HEK293 (cell line): ENCODE results near the gene SPNS1.
A peak's percentile ranks its signal among the peaks of the same experiment; 100 is the strongest.

Experiments used
- CTCF ChIA-PET: fragments of 350-600 bp; formaldehyde crosslinking; extraction: SDS; loops from one replicate; lab custom pipeline; 2021; ENCODE audit warnings: antibody characterized with exemption; lab: Yijun Ruan, JAX
- POLR2A ChIA-PET: fragments of 300-600 bp; formaldehyde crosslinking; extraction: SDS; loops from one replicate; lab custom pipeline; 2020; ENCODE audit warnings: antibody characterized with exemption, inconsistent platforms; lab: Yijun Ruan, JAX
- H3K27ac ChIP-seq: fragments of 200-500 bp; sonication (Bioruptor generic); 2 replicates; pipeline ENCODE4 v1.5.1; 2014; ENCODE audit warnings: low read depth, low read length, control low read depth, inconsistent platforms; ENCODE audit errors: extremely low read depth
- H3K36me3 ChIP-seq, 2 experiments: fragments of 200-500 bp in 1 of 2; sonication (Bioruptor generic) in 1 of 2; 1 replicate in 1 of 2; 2 replicates in 1 of 2; pipeline ENCODE4 v1.5.1; 2014 to 2017; ENCODE audit warnings: inconsistent platforms in 2 of 2, low read length in 2 of 2; ENCODE audit not compliant: control insufficient read depth in 2 of 2, insufficient read depth in 1 of 2
- H3K4me1 ChIP-seq: fragments of 200-500 bp; sonication (Bioruptor generic); 2 replicates; pipeline ENCODE4 v1.5.1; 2014; ENCODE audit warnings: mild to moderate bottlenecking, low read length, inconsistent platforms; ENCODE audit not compliant: control insufficient read depth, insufficient read depth
- H3K4me3 ChIP-seq: 2 replicates; pipeline ENCODE4 v1.5.1; 2011; ENCODE audit warnings: low read depth, mild to moderate bottlenecking, control low read depth, low read length, moderate library complexity
- H3K9me3 ChIP-seq: fragments of 200-500 bp; sonication (Bioruptor generic); 2 replicates; pipeline ENCODE4 v1.5.1; 2014; ENCODE audit warnings: low read depth, low read length, inconsistent platforms; ENCODE audit not compliant: control insufficient read depth, insufficient read depth
- GFI1B ChIP-seq: fragments of 450-650 bp; formaldehyde crosslinking; IDR thresholded peaks from 2 replicates; pipeline ENCODE4 v1.5.1; 2016; ENCODE audit warnings: missing biosample characterization, missing genetic modification characterization
- PRDM1 ChIP-seq: fragments of 450-650 bp; formaldehyde crosslinking; IDR thresholded peaks from 2 replicates; pipeline ENCODE4; 2016; ENCODE audit warnings: missing biosample characterization, missing genetic modification characterization
- PRDM4 ChIP-seq: fragments of 450-650 bp; formaldehyde crosslinking; IDR thresholded peaks from 2 replicates; pipeline ENCODE4 v1.5.1; 2017; ENCODE audit warnings: missing biosample characterization, missing genetic modification characterization
- SCRT2 ChIP-seq: fragments of 450-650 bp; formaldehyde crosslinking; IDR thresholded peaks from 2 replicates; pipeline ENCODE4 v1.5.1; 2016; ENCODE audit warnings: missing biosample characterization, missing genetic modification characterization
- YY1 ChIP-seq: fragments of 450-650 bp; formaldehyde crosslinking; IDR thresholded peaks from 2 replicates; pipeline ENCODE4 v1.5.1; 2018; ENCODE audit warnings: missing biosample characterization, missing genetic modification characterization
- ZBTB17 ChIP-seq: fragments of 450-650 bp; formaldehyde crosslinking; IDR thresholded peaks from 2 replicates; pipeline ENCODE4 v1.5.1; 2016; ENCODE audit warnings: missing biosample characterization, missing genetic modification characterization
- ZBTB7A ChIP-seq: fragments of 450-650 bp; formaldehyde crosslinking; IDR thresholded peaks from 2 replicates; pipeline ENCODE4 v1.5.1; 2016; ENCODE audit warnings: low read depth, missing biosample characterization, missing genetic modification characterization
- ZFP69B ChIP-seq: fragments of 450-650 bp; formaldehyde crosslinking; IDR thresholded peaks from 2 replicates; pipeline ENCODE4 v1.5.1; 2016; ENCODE audit warnings: missing biosample characterization, missing genetic modification characterization
- ZNF114 ChIP-seq: fragments of 450-650 bp; formaldehyde crosslinking; IDR thresholded peaks from 2 replicates; pipeline ENCODE4 v1.5.0; 2017; ENCODE audit warnings: missing biosample characterization, missing genetic modification characterization
- ZNF140 ChIP-seq: fragments of 450-650 bp; formaldehyde crosslinking; IDR thresholded peaks from 2 replicates; pipeline ENCODE4 v1.5.1; 2016; ENCODE audit warnings: missing biosample characterization, missing genetic modification characterization
- ZNF175 ChIP-seq: fragments of 450-650 bp; formaldehyde crosslinking; IDR thresholded peaks from 2 replicates; pipeline ENCODE4 v1.5.1; 2016; ENCODE audit warnings: missing biosample characterization, missing genetic modification characterization
- ZNF221 ChIP-seq: fragments of 450-650 bp; formaldehyde crosslinking; IDR thresholded peaks from 2 replicates; pipeline ENCODE4 v1.5.1; 2017; ENCODE audit warnings: missing biosample characterization, missing genetic modification characterization, borderline replicate concordance
- ZNF239 ChIP-seq: fragments of 450-650 bp; formaldehyde crosslinking; IDR thresholded peaks from 2 replicates; pipeline ENCODE4 v1.5.1; 2016; ENCODE audit warnings: missing biosample characterization, missing genetic modification characterization
- ZNF366 ChIP-seq: fragments of 450-650 bp; formaldehyde crosslinking; conservative IDR thresholded peaks from 2 replicates; pipeline ENCODE4 v1.5.1; 2016; ENCODE audit warnings: missing biosample characterization, missing genetic modification characterization
- ZNF37A ChIP-seq: fragments of 450-650 bp; IDR thresholded peaks from 2 replicates; pipeline ENCODE4 v1.5.1; 2018; ENCODE audit warnings: missing biosample characterization, missing genetic modification characterization
- ZNF555 ChIP-seq: fragments of 450-650 bp; formaldehyde crosslinking; conservative IDR thresholded peaks from 2 replicates; pipeline ENCODE4 v1.5.1; 2017; ENCODE audit warnings: missing biosample characterization, mild to moderate bottlenecking, missing genetic modification characterization, inconsistent platforms
- ZNF561 ChIP-seq: fragments of 450-650 bp; IDR thresholded peaks from 2 replicates; pipeline ENCODE4 v1.5.1; 2018; ENCODE audit warnings: missing biosample characterization, missing genetic modification characterization, borderline replicate concordance
- ZNF596 ChIP-seq: fragments of 450-650 bp; IDR thresholded peaks from 2 replicates; pipeline ENCODE4 v1.5.0; 2018; ENCODE audit warnings: missing biosample characterization, mild to moderate bottlenecking, missing genetic modification characterization, moderate library complexity
- ZNF701 ChIP-seq: fragments of 450-650 bp; formaldehyde crosslinking; IDR thresholded peaks from 2 replicates; pipeline ENCODE4 v1.5.1; 2016; ENCODE audit warnings: missing biosample characterization, missing genetic modification characterization
- ZNF768 ChIP-seq: fragments of 450-650 bp; formaldehyde crosslinking; IDR thresholded peaks from 2 replicates; pipeline ENCODE4 v1.5.1; 2018; ENCODE audit warnings: missing biosample characterization, mild to moderate bottlenecking, missing genetic modification characterization
- ZNF785 ChIP-seq: fragments of 450-650 bp; formaldehyde crosslinking; IDR thresholded peaks from 2 replicates; pipeline ENCODE4 v1.5.1; 2016; ENCODE audit warnings: missing biosample characterization, missing genetic modification characterization
- ZSCAN30 ChIP-seq: fragments of 450-650 bp; IDR thresholded peaks from 2 replicates; pipeline ENCODE4 v1.5.1; 2018; ENCODE audit warnings: missing biosample characterization, mild to moderate bottlenecking, missing genetic modification characterization, moderate library complexity
- ZXDB ChIP-seq: fragments of 450-650 bp; formaldehyde crosslinking; IDR thresholded peaks from 2 replicates; pipeline ENCODE4 v1.5.1; 2016; ENCODE audit warnings: missing biosample characterization, missing genetic modification characterization
- TF ChIP-seq, protein P1 (sequence below): fragments of 450-650 bp; formaldehyde crosslinking; IDR thresholded peaks from 2 replicates; pipeline ENCODE4 v1.5.1; 2016; ENCODE audit warnings: missing biosample characterization, missing genetic modification characterization, low read depth

Gene SPNS1

GRCh38 chr16:28991687-28992086, 17.1 kb downstream of the SPNS1 start:
- Histone ChIP-seq H3K36me3 (peaks cover 0 to 8% of the 10 kb centered on the region in 2 experiments; a peak in 2 of 3 replicates), H3K4me1 (no peaks in the 10 kb centered on the region), H3K9me3 (no peaks in the 10 kb centered on the region), H3K4me3 (no peak overlapping the region), H3K27ac (no peak overlapping the region)
- TF ChIP-seq ZFP69B (tag by site-specific recombination) (no peak), ZNF114 (tag by site-specific recombination) (no peak), YY1 (tag by site-specific recombination) (no peak), ZNF175 (tag by site-specific recombination) (no peak), ZBTB17 (tag by site-specific recombination) (no peak), ZBTB7A (no peak), ZXDB (tag by site-specific recombination) (no peak), ZSCAN30 (tag by site-specific recombination) (no peak), ZNF239 (tag by site-specific recombination) (no peak), ZNF561 (tag by site-specific recombination) (no peak)
- ChIA-PET POLR2A (no interaction called here), CTCF (interaction anchor here (0.6 to 0.9 kb wide), 2 partner anchors 14 to 34 kb away, joined by 3 to 6 read pairs; no protein-coding TSS in a partner anchor)

DNA sequence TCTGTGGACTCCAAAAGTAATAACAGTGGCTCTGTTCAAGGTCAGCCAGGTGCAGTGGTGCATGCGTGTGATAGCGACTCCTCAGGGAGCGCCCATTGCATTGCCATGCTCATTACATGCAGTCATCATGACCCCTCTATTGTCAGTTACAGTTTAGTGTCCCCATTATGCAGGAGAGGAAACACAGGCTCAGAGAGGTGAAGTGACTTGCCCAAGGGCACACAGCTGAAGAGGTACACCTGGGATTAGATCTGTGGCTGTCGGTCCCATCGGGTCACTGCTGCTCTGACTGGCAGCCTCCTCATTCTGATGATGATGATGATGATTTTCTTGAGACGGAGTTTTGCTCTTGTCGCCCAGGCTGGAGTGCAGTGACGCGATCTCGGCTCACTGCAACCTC, 17.9 kb downstream of the SPNS1 start:
- POLR2A ChIA-PET: no interaction called here
- CTCF ChIA-PET: interaction anchor here (0.5 to 0.9 kb wide), 4 partner anchors 12 to 35 kb away, joined by 3 to 6 read pairs (median 4); no protein-coding TSS in a partner anchor

GRCh38 chr16:28998837-28999236, 24.3 kb downstream of the SPNS1 start:
- Histone ChIP-seq H3K36me3 (no peaks in the 10 kb centered on the region), H3K9me3 (no peaks in the 10 kb centered on the region), H3K4me3 (no peak overlapping the region), H3K27ac (no peak overlapping the region), H3K4me1 (no peaks in the 10 kb centered on the region)
- ChIA-PET CTCF (no interaction called here), POLR2A (no interaction called here)
- TF ChIP-seq ZNF785 (tag by site-specific recombination) (no peak), PRDM1 (tag by site-specific recombination) (peak; percentile 95), ZNF366 (tag by site-specific recombination) (peak; percentile 47), ZNF140 (tag by site-specific recombination) (0 out of 2 replicates have a peak, but pooled peaks have one; percentile 6)
- TF ChIP-seq, protein P1, sequence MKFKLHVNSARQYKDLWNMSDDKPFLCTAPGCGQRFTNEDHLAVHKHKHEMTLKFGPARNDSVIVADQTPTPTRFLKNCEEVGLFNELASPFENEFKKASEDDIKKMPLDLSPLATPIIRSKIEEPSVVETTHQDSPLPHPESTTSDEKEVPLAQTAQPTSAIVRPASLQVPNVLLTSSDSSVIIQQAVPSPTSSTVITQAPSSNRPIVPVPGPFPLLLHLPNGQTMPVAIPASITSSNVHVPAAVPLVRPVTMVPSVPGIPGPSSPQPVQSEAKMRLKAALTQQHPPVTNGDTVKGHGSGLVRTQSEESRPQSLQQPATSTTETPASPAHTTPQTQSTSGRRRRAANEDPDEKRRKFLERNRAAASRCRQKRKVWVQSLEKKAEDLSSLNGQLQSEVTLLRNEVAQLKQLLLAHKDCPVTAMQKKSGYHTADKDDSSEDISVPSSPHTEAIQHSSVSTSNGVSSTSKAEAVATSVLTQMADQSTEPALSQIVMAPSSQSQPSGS (tag by site-specific recombination): no peak

More for the DNA sequence above, 17.9 kb downstream of the SPNS1 start:
- Histone ChIP-seq H3K4me3 (no peak overlapping the region), H3K36me3 (peaks cover 0 to under 1% of the 10 kb centered on the region in 2 experiments; a peak in 2 of 3 replicates), H3K4me1 (no peaks in the 10 kb centered on the region), H3K27ac (no peak overlapping the region), H3K9me3 (no peaks in the 10 kb centered on the region)
- 0 out of 2 replicates have a peak, but pooled peaks have one; percentile 45 for TF ChIP-seq ZNF768
- no peak for TF ChIP-seq ZNF596 (tag by site-specific recombination)

GRCh38 chr16:28999577-28999976, 25.0 kb downstream of the SPNS1 start:
- no peaks in the 10 kb centered on the region for H3K36me3 ChIP-seq
- ChIA-PET POLR2A (no interaction called here), CTCF (interaction anchor here (0.7 to 1.3 kb wide), 2 partner anchors 17 to 22 kb away, joined by 3 to 4 read pairs; no protein-coding TSS in a partner anchor)
- H3K27ac ChIP-seq: no peak overlapping the region
- no peaks in the 10 kb centered on the region for H3K4me1 ChIP-seq
- H3K9me3 ChIP-seq: no peaks in the 10 kb centered on the region
- no peak overlapping the region for H3K4me3 ChIP-seq
- TF ChIP-seq ZNF785 (tag by site-specific recombination) (no peak), ZNF701 (tag by site-specific recombination) (no peak), GFI1B (tag by site-specific recombination) (no peak), SCRT2 (tag by site-specific recombination) (no peak), ZNF37A (peak; percentile 95), ZNF555 (tag by site-specific recombination) (no peak), PRDM4 (tag by site-specific recombination) (no peak), ZNF221 (tag by site-specific recombination) (no peak)
